ENCODE measurements around the gene ACADVL. TPM values are rescaled to one million over a fixed set of nuclear protein-coding genes. Genes with fewer than 3 reads are reported as not detected.

The ACADVL gene
- total and polyA plus RNA-seq, 2 of the 4 experiments (the other 2 are of a cell fraction), result 139 to 752 TPM

GRCh38 chr17:7176107-7176840, 43.5 kb upstream of the ACADVL start:
- dilution Hi-C loops (cut with HindIII; ENCODE audit: low sequenced_read_pairs, unreplicated experiment), result no loop called here
- Histone ChIP-seq H2AK5ac (ENCODE audit: low read depth, low read length) (peak overlapping the region; percentile 78), H2BK120ac (ENCODE audit: low read depth, low read length) (no peak overlapping the region), H2AFZ (replicated peaks; ENCODE audit: low read length, poor library complexity) (peak overlapping the region; percentile 58), H3K27ac (ENCODE audit: insufficient read depth, low read length) (no peak overlapping the region), H3K56ac (ENCODE audit: extremely low read depth, insufficient read depth, low read length) (no peak overlapping the region), H3K9me3 (ENCODE audit: control insufficient read depth, insufficient read depth, low read length) (no peaks in the 10 kb centered on the region), H3K36me3 (ENCODE audit: control insufficient read depth, insufficient read depth, low read length) (no peaks in the 10 kb centered on the region), H4K20me1 (ENCODE audit: insufficient read depth, low read length) (peaks cover 3% of the 10 kb centered on the region; the same call in 1 of the 2 replicates), H4K91ac (ENCODE audit: insufficient read depth, low read depth, low read length) (no peak overlapping the region), H3K14ac (replicated peaks; ENCODE audit: low read depth, low read length) (peak overlapping the region; percentile 36; the same call in 1 of the 2 replicates), H3K9ac (ENCODE audit: low read depth, low read length) (0 out of 2 replicates have a peak overlapping the region, but pooled peaks have one; percentile 47), H3K9me1 (ENCODE audit: insufficient read depth, low read length) (peaks cover 13% of the 10 kb centered on the region; the same call in 1 of the 2 replicates), H3K23ac (ENCODE audit: low read depth, low read length) (peak overlapping the region; percentile 72), H4K5ac (ENCODE audit: low read depth, low read length) (no peak overlapping the region), H3K4me1 (ENCODE audit: control insufficient read depth, insufficient read depth, low read length) (peaks cover 2% of the 10 kb centered on the region; the same call in 1 of the 2 replicates), H2BK15ac (ENCODE audit: low read depth, low read length) (no peak overlapping the region), H3K4me2 (ENCODE audit: low read depth, low read length) (peak overlapping the region; percentile 0; the same call in 1 of the 2 replicates), H4K8ac (ENCODE audit: low read depth in 2 of 2, low read length in 2 of 2) (no peak overlapping the region), H2BK5ac (ENCODE audit: low read depth, low read length, poor library complexity, severe bottlenecking) (peak overlapping the region; percentile 83), H2AK9ac (replicated peaks; ENCODE audit: low read depth, low read length, poor library complexity) (peak overlapping the region; percentile 37), H3K79me1 (ENCODE audit: low read depth in 1 of 2, low read length in 2 of 2) (no peaks in the 10 kb centered on the region), H2BK20ac (ENCODE audit: low read depth, low read length) (no peak overlapping the region), H3K4ac (ENCODE audit: low read depth, low read length) (no peak overlapping the region), H3K27me3 (ENCODE audit: control insufficient read depth, insufficient read depth, low read length) (no peaks in the 10 kb centered on the region), H3K4me3 (ENCODE audit: insufficient read depth, low read depth, low read length) (no peak overlapping the region), H3K18ac (ENCODE audit: low read depth, low read length) (no peak overlapping the region)
- ATAC-seq (ENCODE audit: low read depth), result no peak
- no peak for DNase-seq
- 83% methylated on average over 1 of the region's 1 CpG; no CpG with 5 or more reads in 1 of the 2 experiments for WGBS, 2 experiments (ENCODE audit: extremely low coverage in 2 of 2, insufficient read length in 1 of 2)
- no TSS peak for BruUV-seq (replicated peaks)
- in situ Hi-C loops (cut with MboI; ENCODE audit: low sequenced_read_pairs), result no loop called here
- intact Hi-C loops (cut with micrococcal nuclease), result loop anchor here (2.0 kb wide), 1 partner anchor 39 kb away; no protein-coding TSS in a partner anchor
- ChIA-PET CTCF (no interaction called here), POLR2A (ENCODE audit: unreplicated experiment) (no interaction called here)
- TF ChIP-seq CEBPB (IDR thresholded peaks at IDR 0.05; ENCODE audit: low read depth, low read length) (no peak), CTCF (conservative IDR thresholded peaks at IDR 0.05; ENCODE audit: low read depth, low read length) (no peak), USF2 (IDR thresholded peaks at IDR 0.05; ENCODE audit: low read depth, low read length) (no peak), MAFK (IDR thresholded peaks at IDR 0.05; ENCODE audit: low read depth, low read length) (no peak), MXI1 (IDR thresholded peaks at IDR 0.05; ENCODE audit: borderline replicate concordance, low read depth, low read length) (no peak), RFX5 (IDR thresholded peaks at IDR 0.05; ENCODE audit: low read depth, low read length) (no peak), MAZ (IDR thresholded peaks at IDR 0.05; ENCODE audit: borderline replicate concordance, low read depth, low read length) (no peak), FOS (IDR thresholded peaks at IDR 0.05; ENCODE audit: low read depth, low read length) (no peak), CHD1 (IDR thresholded peaks at IDR 0.05; ENCODE audit: low read depth, low read length) (no peak), NFE2L2 (IDR thresholded peaks at IDR 0.05; ENCODE audit: low read depth, low read length) (no peak), RAD21 (IDR thresholded peaks at IDR 0.05; ENCODE audit: low read length) (no peak), SMC3 (IDR thresholded peaks at IDR 0.05; ENCODE audit: low read depth, low read length) (no peak), BHLHE40 (IDR thresholded peaks at IDR 0.05; ENCODE audit: low read depth, low read length) (no peak), ELK1 (IDR thresholded peaks at IDR 0.05; ENCODE audit: borderline replicate concordance, low read depth, low read length) (no peak)

Measured in IMR-90 (cell line).